ENCODE measurements around the gene PRKCB.

Gene PRKCB

DNA sequence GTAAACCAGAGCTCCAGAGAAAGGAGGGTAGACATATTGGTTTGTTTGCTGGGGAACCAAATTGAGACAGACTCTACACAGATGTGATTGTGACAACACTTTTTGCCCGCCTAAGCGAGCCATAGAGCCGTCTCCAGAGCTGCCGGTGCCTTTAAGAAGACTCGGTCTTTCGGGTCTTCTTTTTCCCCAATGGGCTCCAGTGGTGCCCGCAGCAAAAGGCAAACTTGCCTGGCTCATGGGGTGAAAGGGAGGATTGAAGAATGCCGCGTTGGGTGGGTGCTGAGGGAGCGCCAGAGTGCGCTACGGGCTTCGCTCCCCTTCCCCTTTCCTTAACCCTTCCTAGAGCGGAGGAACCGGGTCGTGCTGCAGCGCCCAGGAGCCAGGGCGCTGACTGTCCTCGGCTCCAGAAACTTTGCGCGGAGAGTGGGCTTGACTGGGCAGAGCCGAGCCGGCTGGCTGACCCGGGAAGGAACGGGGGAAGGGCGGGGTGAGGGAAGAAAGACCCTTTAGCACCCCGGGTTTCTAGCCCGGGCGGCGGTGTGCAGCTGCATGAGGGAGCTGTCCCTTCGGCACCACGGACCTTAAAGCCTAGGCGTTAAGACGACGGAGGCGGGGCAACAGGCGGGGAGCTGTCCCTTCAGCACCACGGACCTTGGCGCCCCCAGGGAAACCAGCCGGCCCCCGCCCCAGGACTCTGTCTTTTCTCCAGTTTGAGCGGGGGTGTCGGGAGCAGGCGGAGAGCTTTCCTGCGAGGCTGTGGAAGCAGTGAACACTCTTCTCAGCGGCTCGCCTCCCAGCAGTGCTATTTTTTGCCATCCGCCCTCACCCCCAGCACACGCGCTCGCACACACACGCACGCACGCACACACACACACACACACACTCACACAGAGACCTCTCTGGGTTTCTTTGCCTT is 419.9 kb downstream of the PRKCB start, which contains the start of gene CACNG3:
CACNG3 (plus strand) TSS at position 880 of the 916 bp plus-strand sequence. CDS start 420 bp downstream, outside the sequence.
- DNase-seq, result peak in 4 of 14 donors; percentile 0 to 19 (median 8)

- DNase-seq, result no peak
Observed at GRCh38 chr16:24257958-24258357, 422.2 kb downstream of the PRKCB start.

- DNase-seq, result no peak
Observed at GRCh38 chr16:24258791-24259190, 423.0 kb downstream of the PRKCB start.

- no peak for DNase-seq
Observed at GRCh38 chr16:24262816-24263215, 427.0 kb downstream of the PRKCB start.

All from C1 segment of cervical spinal cord (tissue), 14 donors.